Naive thymus-derived CD8-positive, alpha-beta T cell (primary cell): ENCODE results near the gene DOCK6. TPM values are rescaled to one million over a fixed set of nuclear protein-coding genes. Genes with fewer than 3 reads are reported as not detected.
"Not testable (repeated sequence)": the region's sequence is repeated elsewhere in the genome, so short reads cannot be mapped to it uniquely, and the experiment has no call there.

ENCODE experiments used
- ATAC-seq, 2 donors: fragments of 150-1000 bp; cut with Tn5 transposase in 1 of 2; sonication (Bioruptor Pico), chemical (Tn5 transposase) in 1 of 2; 1 replicate in 1 of 2; 2 replicates in 1 of 2; pipeline ENCODE4 v1.10.0; 2021; ENCODE audit warnings: mild to moderate bottlenecking in 2 of 2, moderate library complexity in 2 of 2
- POLR2A ChIA-PET: fragments of 350-600 bp; sonication (Branson Sonifier 250); formaldehyde crosslinking; loops from one replicate; lab custom pipeline; 2021; ENCODE audit warnings: antibody characterized with exemption; lab: Charles Lee
- DNase-seq, 10 donors: peaks; one replicate each; pipeline versions ENCODE4 v3.0.0 to v3.0.0-alpha.2; 2020 to 2022
- H3K27ac Mint-ChIP-seq, 10 donors: one replicate each; pipeline ENCODE4 v1.8.0; 2020 to 2022; ENCODE audit warnings: mild to moderate bottlenecking in 10 of 10, mixed read lengths in 10 of 10, moderate library complexity in 4 of 10, inconsistent platforms in 1 of 10
- H3K27me3 Mint-ChIP-seq, 5 donors: one replicate each; pipeline ENCODE4 v1.8.0; 2021 to 2022; ENCODE audit warnings: mixed read lengths in 5 of 5
- H3K36me3 Mint-ChIP-seq, 3 donors: one replicate each; pipeline ENCODE4 v1.8.0; 2020 to 2022; ENCODE audit warnings: mixed read lengths in 3 of 3, mild to moderate bottlenecking in 2 of 3, inconsistent platforms in 1 of 3
- H3K4me1 Mint-ChIP-seq, 4 donors: one replicate each; pipeline ENCODE4 v1.8.0; 2021 to 2022; ENCODE audit warnings: mixed read lengths in 4 of 4
- H3K4me3 Mint-ChIP-seq, 10 donors: one replicate each; pipeline ENCODE4 v1.8.0; 2020 to 2022; ENCODE audit warnings: mild to moderate bottlenecking in 10 of 10, mixed read lengths in 10 of 10, moderate library complexity in 6 of 10, inconsistent platforms in 1 of 10
- H3K9me3 Mint-ChIP-seq, 9 donors: one replicate each; pipeline ENCODE4 v1.8.0; 2020 to 2022; ENCODE audit warnings: mixed read lengths in 9 of 9, mild to moderate bottlenecking in 3 of 9, inconsistent platforms in 1 of 9, moderate library complexity in 1 of 9
- polyA plus RNA-seq, 3 donors: library from polyadenylated mRNA; unstranded; fragments of 300-500 nt; fragmentation: Illumina TruSeq; gene quantifications; one replicate each; pipeline ENCODE4 v1.2.3, GENCODE V29; 2021
- total RNA-seq, 8 experiments: library from RNA in 2 of 8; stranded (reverse) in 2 of 8; gene quantifications; one replicate each; pipeline ENCODE4 v1.2.3 and lab custom pipeline; 2021 to 2026

DOCK6 gene
- total and polyA plus RNA-seq, 5 experiments from 2014 or later: 0.16 to 0.34 TPM; not detected in 3

DNA sequence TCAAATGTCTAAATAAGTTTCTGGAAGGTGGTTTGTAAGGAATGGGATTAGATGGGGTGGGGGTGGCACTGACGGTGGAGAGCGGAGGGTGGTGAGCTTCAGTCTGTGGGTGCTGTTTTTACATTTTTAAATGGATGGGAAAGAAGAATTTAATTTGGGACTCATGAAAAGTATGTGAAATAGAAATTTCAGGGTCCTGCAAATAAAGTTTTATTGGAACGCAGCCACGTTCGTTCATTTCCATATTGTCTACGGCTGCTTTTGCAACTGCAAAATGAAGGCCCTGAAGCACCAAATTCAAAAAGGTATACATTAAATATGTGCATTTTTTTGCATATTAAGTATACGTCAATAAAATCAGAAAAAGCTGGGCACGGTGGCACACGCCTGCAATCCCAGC is 74.9 kb downstream of the DOCK6 start:
- H3K27me3 Mint-ChIP-seq: peaks cover 0 to 4% (median 0%) of the 10 kb centered on the region in 5 donors
- ATAC-seq: no peak
- no peak overlapping the region for H3K4me3 Mint-ChIP-seq
- no peak overlapping the region for H3K27ac Mint-ChIP-seq
- H3K9me3 Mint-ChIP-seq: no peaks in the 10 kb centered on the region
- no peak for DNase-seq
- H3K4me1 Mint-ChIP-seq: peaks cover 0 to 3% (median 0%) of the 10 kb centered on the region in 4 donors
- H3K36me3 Mint-ChIP-seq: no peaks in the 10 kb centered on the region
- POLR2A ChIA-PET: no interaction called here

DNA sequence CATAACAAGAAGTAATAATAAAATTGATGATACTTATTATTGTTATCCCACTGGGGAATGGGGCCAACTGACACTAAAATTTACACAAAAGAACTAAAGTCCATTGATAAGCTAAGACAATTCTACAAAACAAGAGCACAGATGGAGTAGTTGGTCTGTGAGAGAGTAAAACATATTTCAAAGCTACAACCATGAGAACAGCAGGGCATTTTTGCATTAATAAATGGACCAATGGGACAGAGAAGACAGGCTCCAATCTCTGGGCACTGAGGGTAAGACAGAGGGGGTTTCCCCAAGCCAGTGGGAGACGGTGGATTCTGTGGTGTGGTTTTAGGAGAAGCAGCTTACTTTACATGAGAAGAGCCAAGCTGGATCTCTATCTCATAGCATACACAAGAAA is 79.3 kb downstream of the DOCK6 start:
- Mint-ChIP-seq H3K9me3 (no peaks in the 10 kb centered on the region), H3K27me3 (peaks cover 0 to 4% (median 2%) of the 10 kb centered on the region in 5 donors), H3K4me3 (no peak overlapping the region), H3K27ac (no peak overlapping the region), H3K4me1 (peaks cover 0 to 11% (median 4%) of the 10 kb centered on the region in 4 donors), H3K36me3 (no peaks in the 10 kb centered on the region)
- no peak for DNase-seq
- ATAC-seq: no peak
- POLR2A ChIA-PET: no interaction called here

DNA sequence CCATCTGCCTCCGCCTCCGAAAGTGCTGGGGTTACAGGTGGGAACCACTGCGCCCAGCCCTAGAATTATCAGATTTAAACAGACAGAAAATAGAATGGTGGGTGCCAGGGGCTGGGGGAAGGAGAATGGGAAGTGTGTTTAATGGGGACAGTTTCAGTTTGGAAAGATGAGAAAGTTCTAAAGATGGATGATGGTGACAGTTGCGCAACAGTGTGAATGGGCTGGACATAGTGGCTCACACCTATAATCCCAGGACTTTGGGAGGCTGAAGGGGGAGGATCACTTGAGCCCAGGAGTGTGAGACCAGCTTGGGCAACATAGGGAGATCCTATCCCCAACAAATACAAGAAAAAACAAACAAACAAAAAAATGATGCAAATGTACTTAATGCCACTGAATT is 80.8 kb downstream of the DOCK6 start:
- Mint-ChIP-seq H3K9me3 (no peaks in the 10 kb centered on the region), H3K27me3 (peaks cover 0 to 4% (median 4%) of the 10 kb centered on the region in 5 donors), H3K4me3 (no peak overlapping the region), H3K4me1 (peaks cover 0 to 11% (median 4%) of the 10 kb centered on the region in 4 donors), H3K36me3 (no peaks in the 10 kb centered on the region), H3K27ac (no peak overlapping the region)
- POLR2A ChIA-PET: no interaction called here
- ATAC-seq (no peak), DNase-seq (no peak)

GRCh38 chr19:11180975-11181374 is 81.3 kb downstream of the DOCK6 start:
- peaks cover 0 to 11% (median 4%) of the 10 kb centered on the region in 4 donors for H3K4me1 Mint-ChIP-seq
- POLR2A ChIA-PET, H3K27me3 Mint-ChIP-seq, H3K4me3 Mint-ChIP-seq, H3K9me3 Mint-ChIP-seq, H3K27ac Mint-ChIP-seq, DNase-seq, ATAC-seq, H3K36me3 Mint-ChIP-seq: not testable (repeated sequence)

DNA sequence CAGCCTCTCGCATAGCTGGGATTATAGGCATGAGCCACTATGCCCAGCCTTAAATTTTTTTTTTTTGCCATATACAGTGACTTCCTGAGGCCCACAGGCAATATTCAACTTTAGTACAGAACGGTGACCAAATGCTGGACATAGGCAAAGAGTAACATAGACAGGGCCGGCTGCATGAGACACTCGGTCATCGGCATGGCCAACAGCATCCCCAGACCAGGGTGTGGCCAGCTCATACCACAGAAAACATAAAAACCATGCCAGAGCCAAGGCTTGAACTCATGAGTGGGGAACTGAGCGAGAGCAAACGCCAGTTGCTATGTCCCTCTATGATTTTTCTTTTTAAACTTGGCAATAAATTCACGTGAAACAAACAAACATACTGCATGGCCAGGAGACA is 82.0 kb downstream of the DOCK6 start:
- Mint-ChIP-seq H3K4me3 (no peak overlapping the region), H3K4me1 (peaks cover 0 to 11% (median 4%) of the 10 kb centered on the region in 4 donors), H3K9me3 (no peaks in the 10 kb centered on the region), H3K36me3 (no peaks in the 10 kb centered on the region), H3K27me3 (peaks cover 0 to 4% (median 4%) of the 10 kb centered on the region in 5 donors), H3K27ac (no peak overlapping the region)
- POLR2A ChIA-PET: no interaction called here
- ATAC-seq (no peak), DNase-seq (no peak)

- Mint-ChIP-seq H3K4me3 (no peak overlapping the region), H3K9me3 (no peaks in the 10 kb centered on the region), H3K27me3 (peaks cover 0 to 4% (median 4%) of the 10 kb centered on the region in 5 donors), H3K36me3 (no peaks in the 10 kb centered on the region), H3K27ac (no peak overlapping the region), H3K4me1 (peaks cover 0 to 11% (median 4%) of the 10 kb centered on the region in 4 donors)
- POLR2A ChIA-PET: no interaction called here
- no peak for ATAC-seq
- DNase-seq: no peak
These were observed 82.5 kb downstream of the DOCK6 start for GRCh38 chr19:11179716-11180297.

GRCh38 chr19:11179145-11179465 is 83.2 kb downstream of the DOCK6 start:
- H3K9me3 Mint-ChIP-seq, H3K4me3 Mint-ChIP-seq, ATAC-seq, H3K27me3 Mint-ChIP-seq, DNase-seq, H3K36me3 Mint-ChIP-seq, H3K27ac Mint-ChIP-seq, POLR2A ChIA-PET: not testable (repeated sequence)
- peaks cover 0 to 11% (median 4%) of the 10 kb centered on the region in 4 donors for H3K4me1 Mint-ChIP-seq

DNA sequence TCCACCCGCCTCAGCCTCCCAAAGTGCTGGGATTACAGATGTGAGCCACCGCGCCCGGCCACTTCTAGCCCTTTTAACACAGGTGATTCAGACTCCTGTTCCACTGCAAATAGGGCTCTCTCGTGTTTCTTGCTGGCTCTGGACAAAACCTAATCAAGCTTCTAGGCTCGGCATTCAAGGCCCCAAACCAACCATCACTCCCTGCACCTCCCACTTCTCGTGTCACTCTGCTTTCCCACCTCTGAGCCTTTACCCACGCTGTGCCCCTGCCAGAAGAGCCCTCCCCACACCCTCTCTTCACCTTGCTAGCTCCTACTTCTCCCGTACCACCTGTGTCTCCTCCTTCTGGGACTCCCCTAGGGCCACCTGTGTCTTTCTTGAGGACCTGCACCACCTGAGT is 84.7 kb downstream of the DOCK6 start:
- Mint-ChIP-seq H3K9me3 (no peaks in the 10 kb centered on the region), H3K27ac (peak overlapping the region in 1 of 10 donors; percentile 21), H3K4me3 (no peak overlapping the region), H3K27me3 (peaks cover 0 to 4% (median 0%) of the 10 kb centered on the region in 5 donors), H3K36me3 (no peaks in the 10 kb centered on the region), H3K4me1 (peaks cover 0 to 11% (median 4%) of the 10 kb centered on the region in 4 donors)
- POLR2A ChIA-PET: no interaction called here
- no peak for DNase-seq
- ATAC-seq: no peak

- no peak overlapping the region for H3K4me3 Mint-ChIP-seq
- no peak overlapping the region for H3K27ac Mint-ChIP-seq
- peaks cover 0 to 4% (median 0%) of the 10 kb centered on the region in 5 donors for H3K27me3 Mint-ChIP-seq
- POLR2A ChIA-PET: interaction anchor here (0.5 kb wide), 1 partner anchor 13 kb away, joined by 3 read pairs; no protein-coding TSS in a partner anchor
- DNase-seq (no peak), ATAC-seq (no peak)
- H3K36me3 Mint-ChIP-seq: no peaks in the 10 kb centered on the region
- peaks cover 0 to 11% (median 4%) of the 10 kb centered on the region in 4 donors for H3K4me1 Mint-ChIP-seq
- no peaks in the 10 kb centered on the region for H3K9me3 Mint-ChIP-seq
These were observed 85.7 kb downstream of the DOCK6 start for GRCh38 chr19:11176466-11177193.

- Mint-ChIP-seq H3K9me3 (no peaks in the 10 kb centered on the region), H3K27me3 (peaks cover 0 to 4% (median 0%) of the 10 kb centered on the region in 5 donors), H3K27ac (no peak overlapping the region), H3K36me3 (no peaks in the 10 kb centered on the region), H3K4me3 (no peak overlapping the region), H3K4me1 (peaks cover 0 to 11% (median 4%) of the 10 kb centered on the region in 4 donors)
- ATAC-seq: no peak
- no peak for DNase-seq
- POLR2A ChIA-PET: interaction anchor here (0.5 kb wide), 1 partner anchor 14 kb away, joined by 3 read pairs; no protein-coding TSS in a partner anchor
These were observed 86.4 kb downstream of the DOCK6 start for GRCh38 chr19:11175920-11176319.

- no peak for ATAC-seq
- Mint-ChIP-seq H3K4me3 (no peak overlapping the region), H3K27ac (no peak overlapping the region), H3K9me3 (no peaks in the 10 kb centered on the region), H3K27me3 (peaks cover 0 to 4% (median 0%) of the 10 kb centered on the region in 5 donors), H3K36me3 (no peaks in the 10 kb centered on the region), H3K4me1 (no peaks in the 10 kb centered on the region)
- DNase-seq: no peak
- POLR2A ChIA-PET: interaction anchor here (0.5 kb wide), 1 partner anchor 128 kb away, joined by 5 read pairs; no protein-coding TSS in a partner anchor
These were observed 88.0 kb downstream of the DOCK6 start for GRCh38 chr19:11174336-11174735.

DNA sequence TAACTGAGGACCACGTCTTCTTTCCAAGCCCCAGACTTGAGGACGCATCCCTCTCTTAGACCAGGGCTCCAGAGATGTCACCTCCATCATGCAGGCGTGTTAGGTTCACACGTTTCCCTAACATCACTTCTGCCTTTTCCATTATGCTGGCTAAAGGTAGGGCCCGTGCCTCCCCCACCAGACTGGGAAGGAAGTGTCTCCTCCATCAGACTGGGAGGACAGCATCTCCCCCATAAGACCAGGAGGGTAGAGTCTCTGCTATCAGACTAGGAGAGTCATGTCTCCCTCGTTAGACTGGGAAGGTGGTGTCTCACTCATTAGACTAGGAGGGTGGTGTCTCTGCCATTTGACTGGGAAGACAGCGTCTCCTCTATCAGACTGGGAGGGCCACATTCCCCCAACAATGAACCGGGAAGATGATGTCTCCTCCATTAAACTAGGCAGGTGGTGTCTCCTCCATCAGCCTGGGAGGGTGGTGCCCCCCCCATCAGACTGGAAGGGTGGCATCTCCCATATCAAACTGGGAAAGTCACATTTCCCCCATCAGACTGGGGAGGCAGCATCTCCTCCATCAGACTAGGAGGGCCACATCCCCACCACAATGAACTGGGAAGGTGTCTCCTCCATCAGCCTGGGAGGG is 88.7 kb downstream of the DOCK6 start:
- no peak for ATAC-seq

DNA sequence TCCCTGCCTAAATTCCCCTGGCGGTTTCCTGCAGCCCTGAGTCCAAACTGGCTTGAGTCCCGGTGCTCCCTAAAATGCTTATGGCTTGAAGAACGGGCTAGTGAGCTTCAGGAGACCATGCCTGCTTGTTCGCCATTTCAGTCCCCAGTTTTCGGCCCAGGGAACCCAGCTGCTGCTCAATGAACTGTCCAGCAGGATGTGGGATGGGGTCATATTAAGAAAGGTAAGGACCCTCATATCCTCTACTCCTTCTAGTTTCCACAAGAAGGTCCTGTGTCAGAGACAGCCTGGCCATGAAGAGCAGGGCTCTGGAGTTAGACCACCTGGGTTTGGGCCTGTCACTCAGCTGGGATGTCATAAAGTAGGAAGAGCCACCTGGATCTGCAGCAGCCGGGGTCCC is 89.7 kb downstream of the DOCK6 start:
- no peak overlapping the region for H3K27ac Mint-ChIP-seq
- H3K4me3 Mint-ChIP-seq: no peak overlapping the region
- ATAC-seq (no peak), DNase-seq (no peak)
- no peaks in the 10 kb centered on the region for H3K9me3 Mint-ChIP-seq
- no peaks in the 10 kb centered on the region for H3K36me3 Mint-ChIP-seq
- H3K4me1 Mint-ChIP-seq: no peaks in the 10 kb centered on the region
- POLR2A ChIA-PET: no interaction called here
- peaks cover 0 to 3% (median 0%) of the 10 kb centered on the region in 5 donors for H3K27me3 Mint-ChIP-seq

More for the DNA sequence above, 88.7 kb downstream of the DOCK6 start:
- DNase-seq: no peak
- POLR2A ChIA-PET: no interaction called here
- Mint-ChIP-seq H3K36me3 (no peaks in the 10 kb centered on the region), H3K4me3 (no peak overlapping the region), H3K27me3 (peaks cover 0 to 3% (median 0%) of the 10 kb centered on the region in 5 donors), H3K4me1 (no peaks in the 10 kb centered on the region), H3K9me3 (no peaks in the 10 kb centered on the region), H3K27ac (no peak overlapping the region)
